Measurements from ENCODE around the gene C1orf167. TPM values are rescaled to one million over a fixed set of nuclear protein-coding genes. Genes with fewer than 3 reads are reported as not detected.

Gene C1orf167
- total RNA-seq, 1 experiment from 2014 or later = 0.39 TPM

GRCh38 chr1:11733306-11733705, 28.7 kb upstream of the C1orf167 start:
- no peaks in the 10 kb centered on the region for H4K20me1 ChIP-seq (ENCODE audit: control insufficient read depth, insufficient read depth, insufficient read length)
- no peaks in the 10 kb centered on the region; a peak in 1 of 5 replicates for H3K9me3 Mint-ChIP-seq
- no peak overlapping the region for H3K4me3 Mint-ChIP-seq
- DNase-seq = no peak
- no peak for TF ChIP-seq CTCF (conservative IDR thresholded peaks at IDR 0.05)
- H4K91ac ChIP-seq (ENCODE audit: insufficient read length, low read depth, low read length) = no peak overlapping the region
- H3K27me3 Mint-ChIP-seq (ENCODE audit: low read depth) = no peaks in the 10 kb centered on the region; the same call in none of the 2 replicates
- no peak overlapping the region for H3K4me2 ChIP-seq (ENCODE audit: insufficient read depth, insufficient read length, low read length)
- H3K23me2 ChIP-seq (ENCODE audit: insufficient read length, low read depth, low read length, poor library complexity, severe bottlenecking) = peaks cover 6% of the 10 kb centered on the region
- no peak overlapping the region for H4K5ac ChIP-seq (ENCODE audit: insufficient read length, low read depth, low read length)
- H3K56ac ChIP-seq (ENCODE audit: insufficient read length, low read depth, low read length) = no peak overlapping the region
- H3K18ac ChIP-seq (ENCODE audit: insufficient read length, low read depth, low read length) = no peak overlapping the region
- H2BK120ac ChIP-seq (ENCODE audit: low read depth, low read length, poor library complexity, severe bottlenecking) = no peak overlapping the region
- H3K27me3 ChIP-seq (ENCODE audit: insufficient read depth, low read length) = no peaks in the 10 kb centered on the region
- H2BK5ac ChIP-seq (ENCODE audit: insufficient read length, low read length) = no peak overlapping the region
- peaks cover 49 to 50% of the 10 kb centered on the region in 2 experiments for H3K4me1 Mint-ChIP-seq
- no peak overlapping the region for H3K9ac ChIP-seq (ENCODE audit: extremely low read depth, insufficient read length, low read length)
- H4K8ac ChIP-seq (replicated peaks; ENCODE audit: insufficient read length, low read depth, low read length) = no peak overlapping the region
- H3K36me3 Mint-ChIP-seq (ENCODE audit: insufficient read depth in 1 of 3, low read depth in 3 of 3) = peaks cover 0 to 3% (median 0%) of the 10 kb centered on the region in 3 experiments; a peak in 2 of 7 replicates
- no peak overlapping the region for H3K23ac ChIP-seq (ENCODE audit: insufficient read length, low read depth, low read length)
- no peak overlapping the region for H3K27ac ChIP-seq (ENCODE audit: insufficient read length, low read depth, low read length)
- H3T11ph ChIP-seq (ENCODE audit: low read length) = no peak overlapping the region
- H2AFZ ChIP-seq (ENCODE audit: low read length) = no peak overlapping the region
- H3K4me1 ChIP-seq (ENCODE audit: insufficient read depth, low read length) = peaks cover 10% of the 10 kb centered on the region; the same call in 1 of the 2 replicates
- no peak overlapping the region for H2BK12ac ChIP-seq (ENCODE audit: insufficient read length, low read depth, low read length)
- no peak overlapping the region for H3K14ac ChIP-seq (ENCODE audit: insufficient read depth, low read length)
- no peak overlapping the region for H2BK15ac ChIP-seq (ENCODE audit: low read depth, low read length)
- no peak overlapping the region for H3K4ac ChIP-seq (ENCODE audit: low read depth, low read length)
- H3K9me3 ChIP-seq (ENCODE audit: control insufficient read depth, low read depth, low read length) = no peaks in the 10 kb centered on the region
- no CpG with 5 or more reads among the region's 3 CpGs for WGBS (ENCODE audit: extremely low coverage, insufficient read length, low lambda C conversion rate)
- H2BK20ac ChIP-seq (ENCODE audit: low read depth, low read length, poor library complexity, severe bottlenecking) = no peak overlapping the region
- no peak overlapping the region for H2AK5ac ChIP-seq (ENCODE audit: insufficient read length, low read length)
- no peaks in the 10 kb centered on the region for H3K79me1 ChIP-seq (ENCODE audit: insufficient read depth, low read depth, low read length, poor library complexity, severe bottlenecking)
- no peaks in the 10 kb centered on the region for H3K79me2 ChIP-seq (ENCODE audit: insufficient read depth, low read length)
- H3K27ac Mint-ChIP-seq = no peak overlapping the region
